ENCODE results near the gene NUSAP1. TPM values are rescaled to one million over a fixed set of nuclear protein-coding genes. Genes with fewer than 3 reads are reported as not detected.
"Not testable (repeated sequence)": the region's sequence is repeated elsewhere in the genome, so short reads cannot be mapped to it uniquely, and the experiment has no call there.

Gene NUSAP1
- total RNA-seq, 1 donor from 2014 or later: 14.4 TPM

DNA sequence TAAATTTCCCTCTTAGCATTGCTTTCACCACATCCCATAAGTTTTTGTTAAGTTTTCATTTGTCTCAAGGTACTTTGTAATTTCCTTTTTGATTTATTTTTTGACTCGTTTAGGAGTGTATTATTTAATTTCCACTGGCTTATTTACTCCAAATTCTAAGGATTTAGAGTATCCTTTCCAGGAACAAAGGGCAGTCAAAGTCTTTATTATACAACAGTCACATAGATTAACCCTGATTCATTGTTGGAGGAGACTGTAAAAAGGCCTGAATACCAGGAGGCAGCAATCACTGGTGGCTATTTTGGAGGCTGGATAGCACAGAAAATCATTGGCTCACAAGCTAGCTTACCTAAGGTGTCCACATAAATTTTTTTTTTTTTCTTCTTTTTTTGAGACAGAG is 40.2 kb upstream of the NUSAP1 start:
- no peaks in the 10 kb centered on the region for H3K9me3 Mint-ChIP-seq
- no peak overlapping the region for H3K4me3 Mint-ChIP-seq
- CTCF ChIA-PET: interaction anchor here (0.6 kb wide), 1 partner anchor 62 kb away, joined by 3 read pairs; the partner anchor contains the start of gene EXD1
- peak overlapping the region; percentile 89 for H3K27ac Mint-ChIP-seq
- no peak for TF ChIP-seq CTCF (IDR thresholded peaks at IDR 0.05)
- ATAC-seq (ENCODE audit: low read depth) (no peak), DNase-seq (no peak)
- H3K36me3 Mint-ChIP-seq (ENCODE audit: low read depth): peaks cover 28% of the 10 kb centered on the region
- intact Hi-C loops (cut with micrococcal nuclease): no loop called here
- POLR2A ChIA-PET: interaction anchor here (1.1 to 2.3 kb wide), 3 partner anchors 9 to 40 kb away, joined by 4 to 21 read pairs (median 6); partner anchors contain the start of genes NUSAP1 and OIP5
- H3K4me1 Mint-ChIP-seq: peaks cover 34% of the 10 kb centered on the region
- H3K27me3 Mint-ChIP-seq: no peaks in the 10 kb centered on the region

GRCh38 chr15:41301139-41301538 is 31.5 kb upstream of the NUSAP1 start:
- H3K9me3 Mint-ChIP-seq; ATAC-seq (ENCODE audit: low read depth); H3K27ac Mint-ChIP-seq; POLR2A ChIA-PET; H3K27me3 Mint-ChIP-seq; intact Hi-C loops (cut with micrococcal nuclease); DNase-seq; CTCF ChIA-PET; H3K4me3 Mint-ChIP-seq: not testable (repeated sequence)
- H3K4me1 Mint-ChIP-seq: peaks cover 18% of the 10 kb centered on the region
- peaks cover 25% of the 10 kb centered on the region for H3K36me3 Mint-ChIP-seq (ENCODE audit: low read depth)

- POLR2A ChIA-PET: no interaction called here
- peaks cover 18% of the 10 kb centered on the region for H3K4me1 Mint-ChIP-seq
- ATAC-seq (ENCODE audit: low read depth): no peak
These were observed 31.1 kb upstream of the NUSAP1 start for GRCh38 chr15:41301587-41301986.

GRCh38 chr15:41304149-41304770 is 28.4 kb upstream of the NUSAP1 start:
- ChIA-PET POLR2A (interaction anchor here (0.6 to 1.6 kb wide), 2 partner anchors 20 to 21 kb away, joined by 4 to 6 read pairs; no protein-coding TSS in a partner anchor), CTCF (no interaction called here)
- no peak for ATAC-seq (ENCODE audit: low read depth)
- peak overlapping the region; percentile 30 for H3K27ac Mint-ChIP-seq
- no peaks in the 10 kb centered on the region for H3K9me3 Mint-ChIP-seq
- H3K36me3 Mint-ChIP-seq (ENCODE audit: low read depth): peaks cover 11% of the 10 kb centered on the region
- peaks cover 18% of the 10 kb centered on the region for H3K4me1 Mint-ChIP-seq
- no peak for TF ChIP-seq CTCF (IDR thresholded peaks at IDR 0.05)
- DNase-seq: no peak
- intact Hi-C loops (cut with micrococcal nuclease): no loop called here
- H3K4me3 Mint-ChIP-seq: no peak overlapping the region
- no peaks in the 10 kb centered on the region for H3K27me3 Mint-ChIP-seq

More at GRCh38 chr15:41301587-41301986, 31.1 kb upstream of the NUSAP1 start:
- Mint-ChIP-seq H3K36me3 (ENCODE audit: low read depth) (peaks cover 25% of the 10 kb centered on the region), H3K27me3 (no peaks in the 10 kb centered on the region), H3K27ac (no peak overlapping the region), H3K4me3 (no peak overlapping the region), H3K9me3 (no peaks in the 10 kb centered on the region)
- TF ChIP-seq CTCF (IDR thresholded peaks at IDR 0.05): no peak
- intact Hi-C loops (cut with micrococcal nuclease): no loop called here
- CTCF ChIA-PET: no interaction called here
- no peak for DNase-seq

DNA sequence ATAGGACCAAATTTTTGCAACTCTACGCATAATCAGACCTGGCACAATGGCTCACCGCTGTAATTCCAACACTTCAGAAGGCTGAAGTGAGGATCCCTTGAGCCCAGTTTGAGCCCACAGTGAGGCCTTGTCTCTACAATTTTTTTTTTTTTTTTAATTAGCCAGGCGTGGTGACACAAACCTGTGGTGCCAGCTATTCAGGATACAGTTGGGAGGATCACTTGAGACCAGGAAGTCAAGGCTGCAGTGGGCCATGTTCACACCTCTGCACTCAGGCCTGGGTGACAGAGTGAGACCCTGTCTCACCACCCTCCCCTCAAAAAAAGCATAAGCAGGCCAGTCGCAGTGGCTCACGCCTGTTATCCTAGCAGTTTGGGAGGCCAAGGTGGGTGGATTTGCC is 25.0 kb upstream of the NUSAP1 start:
- no peak for TF ChIP-seq CTCF (IDR thresholded peaks at IDR 0.05)
- CTCF ChIA-PET: no interaction called here
- peaks cover 14% of the 10 kb centered on the region for H3K4me1 Mint-ChIP-seq
- no peak overlapping the region for H3K4me3 Mint-ChIP-seq
- H3K27me3 Mint-ChIP-seq: no peaks in the 10 kb centered on the region
- DNase-seq (no peak), ATAC-seq (ENCODE audit: low read depth) (no peak)
- no peak overlapping the region for H3K27ac Mint-ChIP-seq
- intact Hi-C loops (cut with micrococcal nuclease): loop anchor here (2.0 kb wide), 1 partner anchor 17 kb away; no protein-coding TSS in a partner anchor
- H3K36me3 Mint-ChIP-seq (ENCODE audit: low read depth): peaks cover 3% of the 10 kb centered on the region
- H3K9me3 Mint-ChIP-seq: no peaks in the 10 kb centered on the region
- POLR2A ChIA-PET: interaction anchor here (0.5 kb wide), 1 partner anchor 26 kb away, joined by 3 read pairs; the partner anchor contains the start of gene NUSAP1
